Activated CD4-positive, alpha-beta T cell treated with anti-CD3 and anti-CD28 coated beads for 36 hours (primary cell): ENCODE measurements around the gene AAR2. TPM values are rescaled to one million over a fixed set of nuclear protein-coding genes. Genes with fewer than 3 reads are reported as not detected.

Experiments
- ATAC-seq: fragments of 200-7000 bp; cut with Tn5 transposase; one replicate; pipeline ENCODE4 v1.10.0; 2021; ENCODE audit warnings: mild to moderate bottlenecking, moderate library complexity
- CTCF ChIA-PET: fragments of 350-600 bp; sonication (Branson Sonifier 250); formaldehyde crosslinking; loops from one replicate; lab custom pipeline; 2021; ENCODE audit warnings: antibody characterized with exemption; lab: Charles Lee
- POLR2A ChIA-PET: fragments of 350-600 bp; sonication (Branson Sonifier 250); formaldehyde crosslinking; loops from one replicate; lab custom pipeline; 2021; ENCODE audit warnings: antibody characterized with exemption, inconsistent platforms; lab: Charles Lee
- DNase-seq: peaks from one replicate; pipeline ENCODE4 v3.0.0-alpha.2; 2020
- H3K27ac Mint-ChIP-seq: one replicate; pipeline ENCODE4 v1.8.0; 2021; ENCODE audit warnings: mixed read lengths
- H3K27me3 Mint-ChIP-seq: one replicate; pipeline ENCODE4 v1.8.0; 2021; ENCODE audit warnings: mixed read lengths
- H3K36me3 Mint-ChIP-seq: one replicate; pipeline ENCODE4 v1.8.0; 2021; ENCODE audit warnings: low read depth, mixed read lengths
- H3K4me1 Mint-ChIP-seq: one replicate; pipeline ENCODE4 v1.8.0; 2021; ENCODE audit warnings: mixed read lengths
- H3K4me3 Mint-ChIP-seq: one replicate; pipeline ENCODE4 v1.8.0; 2021; ENCODE audit warnings: mild to moderate bottlenecking, moderate library complexity, mixed read lengths
- H3K9me3 Mint-ChIP-seq: one replicate; pipeline ENCODE4 v1.8.0; 2021; ENCODE audit warnings: low read depth, mixed read lengths
- intact Hi-C, 2 experiments: fragments of 100-400 bp; cut with DNase I in 1 of 2; cut with micrococcal nuclease in 1 of 2; formaldehyde crosslinking; loops; one replicate each; pipeline versions ENCODE4 v1.14.2 to v1.15.1; 2022 to 2024; cut with DNase I, micrococcal nuclease
- total RNA-seq, 2 experiments: library from RNA; stranded (reverse); gene quantifications; one replicate each; pipeline ENCODE4 v1.2.3, GENCODE V29; 2021

AAR2 gene
- total RNA-seq, 2 experiments from 2014 or later = 18.7 to 20.7 TPM

- Mint-ChIP-seq H3K27me3 (peaks cover 4% of the 10 kb centered on the region), H3K4me1 (peaks cover 4% of the 10 kb centered on the region)
These were observed 31.3 kb upstream of the AAR2 start for GRCh38 chr20:36205026-36205425.

GRCh38 chr20:36206068-36206467, 30.2 kb upstream of the AAR2 start:
- H3K9me3 Mint-ChIP-seq = no peaks in the 10 kb centered on the region
- ChIA-PET POLR2A (interaction anchor here (0.9 kb wide), 1 partner anchor 33 kb away, joined by 3 read pairs; no protein-coding TSS in a partner anchor), CTCF (no interaction called here)
- intact Hi-C loops = loop anchor here in 1 of 2 experiments (10.0 kb wide), 1 partner anchor 679 kb away; no protein-coding TSS in a partner anchor
- H3K4me1 Mint-ChIP-seq = peaks cover 4% of the 10 kb centered on the region
- H3K4me3 Mint-ChIP-seq = no peak overlapping the region
- H3K36me3 Mint-ChIP-seq = no peaks in the 10 kb centered on the region
- peaks cover 4% of the 10 kb centered on the region for H3K27me3 Mint-ChIP-seq
- no peak for ATAC-seq
- no peak for DNase-seq
- no peak overlapping the region for H3K27ac Mint-ChIP-seq

More at GRCh38 chr20:36205026-36205425, 31.3 kb upstream of the AAR2 start:
- POLR2A ChIA-PET = no interaction called here
- Mint-ChIP-seq H3K36me3 (no peaks in the 10 kb centered on the region), H3K27ac (no peak overlapping the region), H3K9me3 (no peaks in the 10 kb centered on the region), H3K4me3 (no peak overlapping the region)
- ATAC-seq (no peak), DNase-seq (no peak)
- CTCF ChIA-PET = interaction anchor here (0.7 kb wide), 1 partner anchor 60 kb away, joined by 3 read pairs; no protein-coding TSS in a partner anchor
- intact Hi-C loops = loop anchor here in 1 of 2 experiments (10.0 kb wide), 1 partner anchor 680 kb away; no protein-coding TSS in a partner anchor

- POLR2A ChIA-PET = no interaction called here
- H3K27ac Mint-ChIP-seq = no peak overlapping the region
These were observed 29.6 kb upstream of the AAR2 start for GRCh38 chr20:36206641-36207040.

GRCh38 chr20:36207602-36208001, 28.7 kb upstream of the AAR2 start:
- Mint-ChIP-seq H3K36me3 (no peaks in the 10 kb centered on the region), H3K4me1 (peaks cover 4% of the 10 kb centered on the region), H3K27ac (no peak overlapping the region), H3K4me3 (no peak overlapping the region), H3K27me3 (peaks cover 4% of the 10 kb centered on the region), H3K9me3 (no peaks in the 10 kb centered on the region)
- DNase-seq (no peak), ATAC-seq (no peak)
- intact Hi-C loops = loop anchor here in 1 of 2 experiments (10.0 kb wide), 1 partner anchor 677 kb away; no protein-coding TSS in a partner anchor
- ChIA-PET POLR2A (no interaction called here), CTCF (interaction anchor here (0.8 kb wide), 1 partner anchor 153 kb away, joined by 4 read pairs; no protein-coding TSS in a partner anchor)

More at GRCh38 chr20:36206641-36207040, 29.6 kb upstream of the AAR2 start:
- Mint-ChIP-seq H3K4me1 (peaks cover 4% of the 10 kb centered on the region), H3K36me3 (no peaks in the 10 kb centered on the region), H3K9me3 (no peaks in the 10 kb centered on the region), H3K27me3 (peaks cover 4% of the 10 kb centered on the region), H3K4me3 (no peak overlapping the region)
- CTCF ChIA-PET = interaction anchor here (0.6 kb wide), 1 partner anchor 19 kb away, joined by 4 read pairs; no protein-coding TSS in a partner anchor
- no peak for ATAC-seq
- DNase-seq = no peak
- intact Hi-C loops = loop anchor here in 1 of 2 experiments (10.0 kb wide), 1 partner anchor 678 kb away; no protein-coding TSS in a partner anchor

- intact Hi-C loops = loop anchor here in 1 of 2 experiments (10.0 kb wide), 1 partner anchor 677 kb away; no protein-coding TSS in a partner anchor
- no peaks in the 10 kb centered on the region for H3K9me3 Mint-ChIP-seq
- H3K27me3 Mint-ChIP-seq = peaks cover 2% of the 10 kb centered on the region
- CTCF ChIA-PET = interaction anchor here (0.8 kb wide), 1 partner anchor 153 kb away, joined by 4 read pairs; no protein-coding TSS in a partner anchor
- no peak for DNase-seq
- no peaks in the 10 kb centered on the region for H3K4me1 Mint-ChIP-seq
- H3K36me3 Mint-ChIP-seq = no peaks in the 10 kb centered on the region
- no peak overlapping the region for H3K27ac Mint-ChIP-seq
- POLR2A ChIA-PET = no interaction called here
- ATAC-seq = no peak
- H3K4me3 Mint-ChIP-seq = no peak overlapping the region
These were observed 28.0 kb upstream of the AAR2 start for GRCh38 chr20:36208257-36208656.

GRCh38 chr20:36210436-36211021, 25.7 kb upstream of the AAR2 start:
- Mint-ChIP-seq H3K36me3 (no peaks in the 10 kb centered on the region), H3K4me3 (no peak overlapping the region), H3K27me3 (peaks cover 2% of the 10 kb centered on the region), H3K27ac (no peak overlapping the region), H3K9me3 (no peaks in the 10 kb centered on the region), H3K4me1 (no peaks in the 10 kb centered on the region)
- CTCF ChIA-PET = interaction anchor here (0.6 to 2.2 kb wide), 4 partner anchors 11 to 1246 kb away, joined by 3 to 8 read pairs (median 4); no protein-coding TSS in a partner anchor
- POLR2A ChIA-PET = no interaction called here
- DNase-seq (no peak), ATAC-seq (no peak)
- intact Hi-C loops = no loop called here

- intact Hi-C loops = no loop called here
These were observed 22.9 kb upstream of the AAR2 start for GRCh38 chr20:36213362-36213761.

GRCh38 chr20:36214684-36215256, 21.5 kb upstream of the AAR2 start:
- no peak overlapping the region for H3K27ac Mint-ChIP-seq
- no peak overlapping the region for H3K4me3 Mint-ChIP-seq
- ATAC-seq (peak; percentile 47), DNase-seq (peak; percentile 31)
- no peaks in the 10 kb centered on the region for H3K4me1 Mint-ChIP-seq
- ChIA-PET POLR2A (no interaction called here), CTCF (no interaction called here)
- H3K36me3 Mint-ChIP-seq = no peaks in the 10 kb centered on the region
- intact Hi-C loops = no loop called here
- no peaks in the 10 kb centered on the region for H3K9me3 Mint-ChIP-seq
- H3K27me3 Mint-ChIP-seq = no peaks in the 10 kb centered on the region

More at GRCh38 chr20:36213362-36213761, 22.9 kb upstream of the AAR2 start:
- Mint-ChIP-seq H3K27me3 (no peaks in the 10 kb centered on the region), H3K4me3 (no peak overlapping the region), H3K9me3 (no peaks in the 10 kb centered on the region), H3K36me3 (no peaks in the 10 kb centered on the region), H3K4me1 (no peaks in the 10 kb centered on the region), H3K27ac (no peak overlapping the region)
- ChIA-PET POLR2A (no interaction called here), CTCF (interaction anchor here (0.7 to 1.9 kb wide), 5 partner anchors 10 to 555 kb away, joined by 3 to 18 read pairs (median 4); no protein-coding TSS in a partner anchor)
- ATAC-seq (no peak), DNase-seq (no peak)

GRCh38 chr20:36215778-36216177, 20.5 kb upstream of the AAR2 start:
- POLR2A ChIA-PET = no interaction called here
- intact Hi-C loops = no loop called here
- H3K9me3 Mint-ChIP-seq = no peaks in the 10 kb centered on the region
- no peaks in the 10 kb centered on the region for H3K36me3 Mint-ChIP-seq
- CTCF ChIA-PET = interaction anchor here (1.0 to 1.4 kb wide), 6 partner anchors 11 to 225 kb away, joined by 3 to 4 read pairs (median 3); no protein-coding TSS in a partner anchor
- H3K4me3 Mint-ChIP-seq = no peak overlapping the region
- no peaks in the 10 kb centered on the region for H3K27me3 Mint-ChIP-seq
- ATAC-seq = no peak
- H3K27ac Mint-ChIP-seq = no peak overlapping the region
- no peak for DNase-seq
- no peaks in the 10 kb centered on the region for H3K4me1 Mint-ChIP-seq

- no peak overlapping the region for H3K4me3 Mint-ChIP-seq
- H3K9me3 Mint-ChIP-seq = no peaks in the 10 kb centered on the region
- H3K27me3 Mint-ChIP-seq = no peaks in the 10 kb centered on the region
- no peaks in the 10 kb centered on the region for H3K36me3 Mint-ChIP-seq
- DNase-seq (no peak), ATAC-seq (no peak)
- CTCF ChIA-PET = interaction anchor here (1.0 to 1.4 kb wide), 7 partner anchors 10 to 224 kb away, joined by 3 to 4 read pairs (median 3); no protein-coding TSS in a partner anchor
- no peaks in the 10 kb centered on the region for H3K4me1 Mint-ChIP-seq
- intact Hi-C loops = no loop called here
- POLR2A ChIA-PET = interaction anchor here (0.6 kb wide), 1 partner anchor 78 kb away, joined by 3 read pairs; no protein-coding TSS in a partner anchor
- H3K27ac Mint-ChIP-seq = no peak overlapping the region
These were observed 19.8 kb upstream of the AAR2 start for GRCh38 chr20:36216314-36217025.

- Mint-ChIP-seq H3K4me3 (no peak overlapping the region), H3K27me3 (no peaks in the 10 kb centered on the region), H3K4me1 (no peaks in the 10 kb centered on the region), H3K9me3 (no peaks in the 10 kb centered on the region), H3K27ac (no peak overlapping the region), H3K36me3 (no peaks in the 10 kb centered on the region)
- ChIA-PET POLR2A (interaction anchor here (0.6 kb wide), 1 partner anchor 79 kb away, joined by 3 read pairs; no protein-coding TSS in a partner anchor), CTCF (interaction anchor here (1.0 to 1.3 kb wide), 2 partner anchors 222 to 224 kb away, joined by 3 read pairs; no protein-coding TSS in a partner anchor)
- DNase-seq = no peak
- intact Hi-C loops = no loop called here
- ATAC-seq = no peak
These were observed 19.1 kb upstream of the AAR2 start for GRCh38 chr20:36217226-36217625.
